ENCODE data around the gene PLEKHN1.

Gene PLEKHN1

DNA sequence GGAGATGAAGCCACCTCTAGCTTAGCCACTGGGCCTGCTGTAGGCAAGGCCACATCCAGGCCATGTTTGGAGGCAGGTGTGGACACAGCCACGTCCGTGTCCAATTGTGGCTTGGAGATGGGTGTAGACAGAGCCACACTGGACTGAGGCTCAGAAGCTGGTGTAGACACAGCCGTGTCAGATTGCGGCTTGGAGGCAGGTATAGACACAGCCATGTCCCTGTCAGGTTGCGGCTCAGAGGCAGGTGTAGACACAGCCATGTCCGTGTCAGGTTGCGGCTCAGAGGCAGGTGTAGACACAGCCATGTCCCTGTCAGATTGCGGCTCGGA lies 13.4 kb downstream of the PLEKHN1 start:
- DNase-seq (ENCODE audit: low read depth), result no peak
- TF ChIP-seq, protein P1, sequence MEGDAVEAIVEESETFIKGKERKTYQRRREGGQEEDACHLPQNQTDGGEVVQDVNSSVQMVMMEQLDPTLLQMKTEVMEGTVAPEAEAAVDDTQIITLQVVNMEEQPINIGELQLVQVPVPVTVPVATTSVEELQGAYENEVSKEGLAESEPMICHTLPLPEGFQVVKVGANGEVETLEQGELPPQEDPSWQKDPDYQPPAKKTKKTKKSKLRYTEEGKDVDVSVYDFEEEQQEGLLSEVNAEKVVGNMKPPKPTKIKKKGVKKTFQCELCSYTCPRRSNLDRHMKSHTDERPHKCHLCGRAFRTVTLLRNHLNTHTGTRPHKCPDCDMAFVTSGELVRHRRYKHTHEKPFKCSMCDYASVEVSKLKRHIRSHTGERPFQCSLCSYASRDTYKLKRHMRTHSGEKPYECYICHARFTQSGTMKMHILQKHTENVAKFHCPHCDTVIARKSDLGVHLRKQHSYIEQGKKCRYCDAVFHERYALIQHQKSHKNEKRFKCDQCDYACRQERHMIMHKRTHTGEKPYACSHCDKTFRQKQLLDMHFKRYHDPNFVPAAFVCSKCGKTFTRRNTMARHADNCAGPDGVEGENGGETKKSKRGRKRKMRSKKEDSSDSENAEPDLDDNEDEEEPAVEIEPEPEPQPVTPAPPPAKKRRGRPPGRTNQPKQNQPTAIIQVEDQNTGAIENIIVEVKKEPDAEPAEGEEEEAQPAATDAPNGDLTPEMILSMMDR (IDR thresholded peaks at IDR 0.05; ENCODE audit: control insufficient read depth, extremely low read depth, insufficient read depth), result no peak
- H3K4me3 ChIP-seq (ENCODE audit: low read depth, low read length), result no peak overlapping the region

DNA sequence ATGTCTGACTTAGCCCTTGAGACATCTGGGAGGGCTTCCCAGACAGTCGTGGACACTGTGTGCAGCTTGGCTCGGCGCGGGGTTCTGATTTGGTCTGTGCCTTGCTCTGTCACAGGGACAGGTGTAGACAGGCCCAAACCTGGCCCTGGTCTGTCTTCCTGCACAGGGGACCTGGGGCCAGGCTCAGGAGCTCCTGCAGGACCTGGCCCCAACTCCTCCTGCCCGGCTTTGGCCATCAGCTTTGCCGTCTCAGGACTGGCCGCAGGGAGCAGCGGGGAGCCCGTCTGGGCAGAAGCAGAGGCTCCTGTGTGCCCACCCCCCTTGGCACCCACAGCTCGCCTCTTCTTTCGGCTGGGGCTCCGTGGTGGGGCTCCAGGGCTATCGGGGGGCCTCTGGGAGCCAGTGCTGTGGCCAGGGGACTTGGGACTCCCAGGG lies 13.9 kb downstream of the PLEKHN1 start:
- TF ChIP-seq, protein P1 (IDR thresholded peaks at IDR 0.05; ENCODE audit: control insufficient read depth, extremely low read depth, insufficient read depth), result no peak
- no peak overlapping the region for H3K4me3 ChIP-seq (ENCODE audit: low read depth, low read length)
- no peak for DNase-seq (ENCODE audit: low read depth)

DNA sequence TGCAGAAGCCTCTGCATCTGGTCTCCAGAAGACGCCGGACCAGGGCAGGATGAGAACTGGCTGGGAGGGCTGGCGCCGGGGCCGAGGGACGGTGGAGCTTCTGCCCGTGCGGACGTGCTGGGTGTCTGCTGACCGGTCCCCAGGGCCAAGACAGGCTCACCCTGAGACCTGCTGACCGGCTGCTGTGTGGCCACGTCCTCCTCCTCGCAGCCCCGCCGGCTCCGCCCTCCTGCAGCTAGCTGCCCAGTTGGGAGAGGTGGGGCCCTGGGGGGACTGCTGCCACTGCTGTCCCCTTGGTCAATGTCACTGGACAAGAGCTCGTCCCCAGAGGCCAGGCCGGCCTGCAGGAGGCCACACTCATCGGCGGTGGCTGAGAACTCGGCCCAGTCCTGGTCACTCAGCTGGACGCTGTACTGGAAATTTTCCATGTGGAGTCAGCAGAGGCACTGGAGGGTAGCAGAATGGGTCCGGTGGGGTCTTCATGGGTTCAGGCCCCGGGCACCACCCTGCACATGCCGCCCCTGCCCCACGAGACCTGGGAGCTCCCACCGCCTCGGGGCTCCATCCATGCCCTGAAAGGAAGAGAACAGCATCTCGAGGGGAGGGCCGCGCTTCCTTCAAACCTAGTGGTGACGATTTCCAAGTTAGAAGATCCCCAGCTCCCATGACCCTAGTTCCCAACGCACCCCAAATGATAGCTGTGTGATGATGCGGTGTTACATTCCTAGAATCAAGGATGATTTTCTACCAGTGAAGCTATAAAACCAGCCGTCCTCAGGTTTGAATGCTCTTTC lies 14.5 kb downstream of the PLEKHN1 start:
- TF ChIP-seq, protein P1 (IDR thresholded peaks at IDR 0.05; ENCODE audit: control insufficient read depth, extremely low read depth, insufficient read depth), result no peak
- no peak for DNase-seq (ENCODE audit: low read depth)
- H3K4me3 ChIP-seq (ENCODE audit: low read depth, low read length), result no peak overlapping the region

DNA sequence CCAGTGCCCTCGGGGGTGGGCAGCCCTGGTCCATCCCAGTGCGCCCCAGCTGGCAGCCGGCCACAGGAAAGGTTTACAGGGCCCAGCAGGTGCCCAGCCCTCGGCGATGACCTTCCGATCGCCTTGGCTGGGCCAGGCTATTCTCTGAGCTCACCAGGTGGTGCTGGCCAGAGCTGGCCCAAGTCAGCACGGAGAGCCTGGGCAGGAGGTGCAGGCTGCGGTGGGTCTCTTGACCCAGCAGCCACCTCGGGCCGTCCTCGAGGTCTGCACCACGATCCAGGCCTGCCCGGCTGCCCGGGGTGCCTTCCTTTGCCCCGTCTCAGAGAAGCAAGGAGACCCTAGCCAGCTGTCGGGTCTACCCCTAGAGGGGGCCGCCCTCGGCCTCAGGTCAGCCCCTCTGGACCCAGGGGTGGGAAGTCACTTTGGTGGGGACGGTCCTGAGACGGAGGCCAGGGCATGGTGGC lies 15.2 kb downstream of the PLEKHN1 start:
- TF ChIP-seq, protein P1 (IDR thresholded peaks at IDR 0.05; ENCODE audit: control insufficient read depth, extremely low read depth, insufficient read depth), result no peak
- no peak for DNase-seq (ENCODE audit: low read depth)
- no peak overlapping the region for H3K4me3 ChIP-seq (ENCODE audit: low read depth, low read length)

DNA sequence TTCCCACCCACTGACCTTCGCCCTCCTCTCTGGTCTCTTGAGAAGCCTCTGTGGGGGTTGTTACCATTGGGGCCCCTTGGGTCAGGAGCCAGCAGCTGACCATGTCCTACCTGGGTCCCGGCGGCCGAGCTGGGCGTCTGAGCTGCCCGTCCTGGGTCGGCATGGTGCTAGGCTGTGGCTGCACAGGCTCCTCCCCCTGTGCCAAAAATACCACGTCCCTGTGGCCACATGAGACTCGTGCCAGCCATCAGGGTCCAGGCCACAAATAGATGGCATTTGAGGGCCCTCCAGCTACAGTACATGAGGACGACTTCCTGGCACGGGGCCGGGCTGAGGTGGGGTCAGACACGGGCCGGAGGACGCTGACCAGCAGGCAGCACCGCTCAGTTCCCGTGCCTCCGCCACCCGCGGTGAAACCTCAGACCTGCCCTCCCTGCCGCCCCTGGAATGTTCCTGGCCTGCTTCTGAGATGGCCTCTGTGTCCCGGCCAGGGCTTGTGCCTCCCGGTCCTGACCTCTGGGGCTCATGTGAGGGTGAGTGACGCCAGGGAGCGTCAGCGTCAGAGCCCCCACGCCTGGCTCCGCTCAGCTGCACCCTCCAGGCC lies 15.8 kb downstream of the PLEKHN1 start, which contains the start of gene PERM1:
TSS of gene PERM1 (minus strand) at position 139 of the 604 bp plus-strand sequence. CDS start 1,064 bp downstream, outside the sequence.
- H3K4me3 ChIP-seq (ENCODE audit: low read depth, low read length), result no peak within 1 kb of the TSS
- TF ChIP-seq, protein P1 (IDR thresholded peaks at IDR 0.05; ENCODE audit: control insufficient read depth, extremely low read depth, insufficient read depth), result no peak
- DNase-seq (ENCODE audit: low read depth), result no peak

DNA sequence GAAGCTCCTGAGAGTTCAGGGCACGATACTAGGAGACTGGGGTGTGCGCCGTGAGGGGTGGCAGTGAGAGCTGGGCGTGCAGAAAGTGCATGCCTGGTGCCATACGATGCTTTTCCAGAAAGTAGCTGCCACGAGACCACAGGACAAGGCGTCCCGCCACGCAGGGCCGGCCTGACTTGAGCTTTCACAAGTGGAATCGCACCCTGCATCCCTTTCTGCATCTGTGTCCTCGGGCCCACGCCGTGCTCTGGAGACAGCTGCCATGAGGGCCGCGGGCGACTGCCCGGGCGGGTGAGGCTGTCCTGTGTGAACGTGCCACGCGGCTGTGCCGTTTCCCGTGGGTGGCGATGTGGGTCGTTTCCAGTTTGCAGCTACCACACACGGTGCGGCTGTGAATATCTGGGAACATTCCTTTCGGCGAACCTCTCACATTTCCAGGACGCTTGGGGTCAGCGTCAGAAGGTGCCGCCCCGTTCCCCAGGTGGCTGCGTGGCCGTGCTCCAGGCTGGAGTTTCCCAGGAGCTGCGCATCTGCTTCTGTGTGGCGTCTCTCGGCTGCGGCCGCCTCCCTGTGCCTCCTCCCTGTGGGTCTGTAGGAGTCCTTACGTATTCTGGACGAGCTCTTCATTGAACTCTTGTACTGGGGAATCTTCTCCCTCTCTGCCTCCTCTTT lies 16.6 kb downstream of the PLEKHN1 start:
- TF ChIP-seq, protein P1 (IDR thresholded peaks at IDR 0.05; ENCODE audit: control insufficient read depth, extremely low read depth, insufficient read depth), result no peak

More for the DNA sequence above, 16.6 kb downstream of the PLEKHN1 start:
- DNase-seq (ENCODE audit: low read depth), result no peak
- H3K4me3 ChIP-seq (ENCODE audit: low read depth, low read length), result no peak overlapping the region
